GM19452 (cell line): Measurements from ENCODE around the gene RB1.

ENCODE experiments used
- ATAC-seq: cut with Tn5 transposase; IDR thresholded peaks from one replicate; pipeline ENCODE4 v1.9.1; 2021; ENCODE audit not compliant: unreplicated experiment

The RB1 gene

DNA sequence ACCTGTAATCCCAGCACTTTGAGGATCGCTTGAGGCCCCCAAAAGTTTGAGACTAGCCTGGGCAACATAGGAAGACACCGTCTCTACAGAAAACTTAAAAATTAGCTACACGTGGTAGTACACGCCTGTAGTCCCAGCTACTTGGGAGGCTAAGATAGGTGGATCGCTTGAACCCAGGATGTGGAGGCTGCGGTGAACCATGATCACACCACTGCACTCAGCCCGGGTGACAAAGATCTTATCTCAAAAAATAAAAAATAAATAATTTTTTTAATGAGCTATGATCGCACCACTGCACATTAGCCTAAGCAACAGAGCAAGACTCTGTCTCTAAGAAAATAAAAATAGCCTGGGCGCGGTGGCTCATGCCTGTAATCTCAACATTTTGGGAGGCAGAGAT, 222.7 kb downstream of the RB1 start:
- no peak for ATAC-seq

DNA sequence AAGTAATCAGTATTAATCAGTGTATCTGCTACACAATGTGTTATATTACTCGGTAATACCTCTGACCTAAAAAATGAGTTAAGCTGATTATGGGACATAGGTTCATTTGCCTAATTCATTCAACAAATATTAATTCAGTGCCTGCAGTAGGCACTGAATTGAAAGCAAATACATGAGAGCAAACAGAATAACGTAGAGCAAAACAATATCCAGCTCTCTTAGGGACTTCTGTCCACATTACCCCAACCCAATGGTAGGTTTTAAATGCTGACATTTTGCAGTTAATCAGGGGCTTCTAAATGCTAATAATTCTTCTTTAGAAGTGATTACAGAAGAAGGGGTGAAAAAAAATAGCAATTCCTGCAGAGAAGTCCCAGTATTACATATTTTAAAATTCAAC, 224.4 kb downstream of the RB1 start:
- ATAC-seq: no peak

DNA sequence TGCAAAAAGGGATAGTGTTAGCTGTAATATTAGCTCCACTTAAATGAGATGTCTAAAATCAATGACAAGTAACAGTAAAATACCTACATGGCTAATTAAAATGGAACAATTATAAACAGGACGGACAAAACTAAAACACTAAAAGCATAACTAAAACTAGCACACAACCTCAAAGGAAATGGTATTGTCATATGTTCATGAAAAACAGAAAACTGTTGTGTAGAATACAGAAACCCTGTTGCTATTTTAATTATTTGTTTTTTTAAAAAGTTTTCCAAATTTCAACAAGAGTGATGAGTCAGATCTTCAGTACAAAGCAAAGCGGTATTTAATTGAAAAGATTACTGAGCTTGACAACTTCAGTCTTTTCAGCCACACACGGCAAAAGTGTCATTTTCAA, 225.2 kb downstream of the RB1 start:
- ATAC-seq: no peak

DNA sequence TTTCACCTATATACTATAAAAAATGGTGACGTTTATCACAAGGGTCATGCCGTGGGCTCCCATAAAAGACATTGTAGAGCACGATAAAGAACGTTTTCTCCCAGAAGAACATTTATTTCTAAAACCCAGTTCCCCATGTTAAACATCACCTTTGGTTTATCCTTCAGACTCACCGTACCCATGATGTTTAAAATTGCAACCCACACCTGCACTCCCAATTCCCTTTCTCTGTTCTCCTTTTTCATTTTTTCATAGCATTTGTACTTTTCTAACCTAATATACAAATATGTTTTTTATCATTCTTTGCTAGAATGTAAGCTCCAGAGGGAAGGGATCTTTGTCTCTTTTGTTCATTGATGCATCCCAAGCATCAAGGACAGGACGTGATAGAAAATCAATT, 227.3 kb downstream of the RB1 start:
- no peak for ATAC-seq
